Lower lobe of right lung (tissue), 2 donors: ENCODE results near the gene ITPRID1. TPM values are rescaled to one million over a fixed set of nuclear protein-coding genes. Genes with fewer than 3 reads are reported as not detected.

Experiments
- ATAC-seq, 2 donors: fragments of 200-7000 bp; cut with Tn5 transposase; one replicate each; pipeline ENCODE4 v1.9.1; 2020 to 2022; ENCODE audit warnings: mild to moderate bottlenecking in 2 of 2, moderate library complexity in 2 of 2
- DNase-seq: peaks from one replicate; pipeline ENCODE4 v3.0.0-alpha.2; 2020
- H3K27ac ChIP-seq: fragments of 200-600 bp; one replicate; pipeline ENCODE4 v1.8.0; 2022
- H3K27me3 ChIP-seq: fragments of 200-600 bp; one replicate; pipeline ENCODE4 v1.8.0; 2022; ENCODE audit warnings: low read depth
- H3K36me3 ChIP-seq: fragments of 200-600 bp; one replicate; pipeline ENCODE4 v1.8.0; 2022; ENCODE audit warnings: mild to moderate bottlenecking
- H3K4me1 ChIP-seq: fragments of 200-600 bp; one replicate; pipeline ENCODE4 v1.8.0; 2022
- H3K4me3 ChIP-seq: fragments of 200-600 bp; one replicate; pipeline ENCODE4 v1.8.0; 2022; ENCODE audit warnings: mild to moderate bottlenecking
- H3K9me3 ChIP-seq: fragments of 200-600 bp; one replicate; pipeline ENCODE4 v1.8.0; 2022
- CTCF ChIP-seq: fragments of 200-600 bp; IDR thresholded peaks from one replicate; pipeline ENCODE4 v1.8.0; 2022; ENCODE audit warnings: antibody characterized with exemption, mild to moderate bottlenecking
- intact Hi-C: fragments of 100-400 bp; cut with DNase I; formaldehyde crosslinking; loops from one replicate; pipeline ENCODE4 v1.11.0; 2022
- total RNA-seq: library from RNA; stranded (reverse); fragmentation: NEBNext Ultra II Directional; extraction: Animal tissue kit (Norgen Biotek cat#: 25700); gene quantifications from one replicate; pipeline ENCODE4 v1.2.1, GENCODE V29; 2021
- donor health status: DM: no; HTN: yes; CAD: no; lungs with severe emphysema.

Gene ITPRID1
- total RNA-seq, 1 donor from 2014 or later = 0.59 TPM

GRCh38 chr7:31692451-31692850 lies 178.6 kb downstream of the ITPRID1 start:
- H3K27me3 ChIP-seq = no peaks in the 10 kb centered on the region
- peaks cover 6% of the 10 kb centered on the region for H3K4me1 ChIP-seq
- H3K27ac ChIP-seq = no peak overlapping the region
- no peak for DNase-seq
- H3K36me3 ChIP-seq = no peaks in the 10 kb centered on the region
- no peak for TF ChIP-seq CTCF
- no peaks in the 10 kb centered on the region for H3K9me3 ChIP-seq
- intact Hi-C loops = no loop called here
- no peak for ATAC-seq
- H3K4me3 ChIP-seq = no peak overlapping the region

DNA sequence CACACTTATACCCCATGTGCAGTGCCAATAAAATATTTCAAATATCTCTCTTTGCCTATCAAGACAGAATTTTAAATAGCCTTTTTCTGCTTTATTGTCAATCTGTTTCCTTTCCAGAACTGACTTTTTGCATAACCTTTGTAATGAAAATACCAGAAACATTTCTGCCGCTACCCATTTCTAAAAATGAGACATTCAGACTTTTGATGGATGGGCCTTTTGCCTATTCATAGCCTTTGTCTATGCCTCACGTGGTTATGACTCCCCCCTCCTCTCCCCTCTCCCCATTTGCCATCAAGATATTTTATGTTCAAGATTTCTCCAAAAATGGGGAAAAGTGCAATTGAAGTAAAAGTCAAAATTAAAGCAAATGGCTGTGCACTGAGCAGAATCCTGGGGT lies 179.0 kb downstream of the ITPRID1 start:
- ATAC-seq (no peak), DNase-seq (no peak)
- H3K9me3 ChIP-seq = no peaks in the 10 kb centered on the region
- intact Hi-C loops = no loop called here
- TF ChIP-seq CTCF = no peak
- no peaks in the 10 kb centered on the region for H3K27me3 ChIP-seq
- H3K4me1 ChIP-seq = peaks cover 6% of the 10 kb centered on the region
- H3K27ac ChIP-seq = no peak overlapping the region
- no peak overlapping the region for H3K4me3 ChIP-seq
- no peaks in the 10 kb centered on the region for H3K36me3 ChIP-seq

- Histone ChIP-seq H3K4me3 (no peak overlapping the region), H3K27ac (no peak overlapping the region), H3K36me3 (no peaks in the 10 kb centered on the region), H3K4me1 (no peaks in the 10 kb centered on the region), H3K9me3 (no peaks in the 10 kb centered on the region), H3K27me3 (no peaks in the 10 kb centered on the region)
- no peak for TF ChIP-seq CTCF
- intact Hi-C loops = no loop called here
- ATAC-seq (no peak), DNase-seq (no peak)
Measured at GRCh38 chr7:31695859-31696614, 182.1 kb downstream of the ITPRID1 start.

DNA sequence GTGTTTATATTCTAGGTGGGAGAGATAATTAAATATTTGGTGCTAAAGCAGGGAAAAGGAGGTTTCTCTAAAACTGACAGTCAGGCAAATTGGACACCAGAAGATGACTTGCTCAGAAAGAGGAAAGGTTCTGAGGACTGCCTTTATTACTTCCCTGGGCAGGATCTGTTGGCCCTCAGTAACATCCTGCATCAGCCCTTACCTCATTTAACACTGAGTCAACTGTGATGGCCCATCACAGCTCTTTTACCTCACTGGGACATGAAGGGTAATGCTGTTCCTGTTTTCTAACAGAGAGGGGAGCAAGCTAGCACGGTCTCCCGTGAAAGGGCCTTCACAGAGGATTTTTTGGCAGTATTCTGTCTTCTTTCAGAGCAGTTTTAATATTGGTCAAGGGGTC lies 185.2 kb downstream of the ITPRID1 start:
- TF ChIP-seq CTCF = no peak
- ATAC-seq = no peak

GRCh38 chr7:31702354-31702753 lies 188.5 kb downstream of the ITPRID1 start:
- Histone ChIP-seq H3K27me3 (no peaks in the 10 kb centered on the region), H3K27ac (no peak overlapping the region), H3K36me3 (no peaks in the 10 kb centered on the region), H3K4me1 (no peaks in the 10 kb centered on the region), H3K4me3 (no peak overlapping the region), H3K9me3 (no peaks in the 10 kb centered on the region)
- ATAC-seq = no peak
- TF ChIP-seq CTCF = no peak
- intact Hi-C loops = no loop called here
- no peak for DNase-seq

More for the DNA sequence above, 185.2 kb downstream of the ITPRID1 start:
- Histone ChIP-seq H3K36me3 (no peaks in the 10 kb centered on the region), H3K27ac (no peak overlapping the region), H3K27me3 (no peaks in the 10 kb centered on the region), H3K9me3 (no peaks in the 10 kb centered on the region), H3K4me1 (no peaks in the 10 kb centered on the region), H3K4me3 (no peak overlapping the region)
- intact Hi-C loops = no loop called here
- no peak for DNase-seq
